OCI-LY7 (cell line): ENCODE measurements around the gene BCAR1. TPM values are rescaled to one million over a fixed set of nuclear protein-coding genes. Genes with fewer than 3 reads are reported as not detected.

Experiments
- BruUV-seq: library from RNA; stranded (reverse); fragments of 400-500 nt; replicated peaks from 2 replicates; lab custom pipeline; 2021; lab: Mats Ljungman, UMichigan
- CTCF ChIA-PET: fragments of 300-600 bp; sonication (Branson Sonifier 250); formaldehyde crosslinking; loops from one replicate; lab custom pipeline; 2022; ENCODE audit warnings: antibody characterized with exemption; ENCODE audit not compliant: unreplicated experiment; lab: Charles Lee
- POLR2A ChIA-PET: fragments of 300-600 bp; sonication (Branson Sonifier 250); formaldehyde crosslinking; loops from one replicate; lab custom pipeline; 2022; ENCODE audit warnings: antibody characterized with exemption; lab: Charles Lee
- DNase-seq: peaks from one replicate; pipeline ENCODE4 v3.0.0-alpha.2; 2015; ENCODE audit warnings: low spot score
- H2AFZ ChIP-seq: fragments of 200-600 bp; sonication (generic), shearing (Covaris generic); 2 replicates; pipeline ENCODE4 v1.6.1; 2014; ENCODE audit warnings: mild to moderate bottlenecking, antibody characterized with exemption, low read length, moderate library complexity
- H3K27ac ChIP-seq: fragments of 200-600 bp; sonication (generic); 2 replicates; pipeline ENCODE4 v1.5.1; 2014; ENCODE audit warnings: mixed run types, low read depth, mild to moderate bottlenecking, moderate library complexity, low read length, inconsistent platforms; ENCODE audit not compliant: poor library complexity, severe bottlenecking
- H3K36me3 ChIP-seq: fragments of 200-600 bp; sonication (generic); 2 replicates; pipeline ENCODE4 v1.6.1; 2014; ENCODE audit warnings: mild to moderate bottlenecking, antibody characterized with exemption, low read length, moderate library complexity, mixed read lengths; ENCODE audit not compliant: insufficient read depth
- H3K4me1 ChIP-seq: fragments of 200-600 bp; sonication (generic); 2 replicates; pipeline ENCODE4 v1.5.1; 2014; ENCODE audit warnings: mild to moderate bottlenecking, low read length; ENCODE audit not compliant: insufficient read depth, poor library complexity, severe bottlenecking
- H3K4me2 ChIP-seq: fragments of 200-600 bp; sonication (generic); 2 replicates; pipeline ENCODE4 v1.6.1; 2014; ENCODE audit warnings: mild to moderate bottlenecking, low read length
- H3K4me3 ChIP-seq: fragments of 200-600 bp; sonication (generic); 2 replicates; pipeline ENCODE4 v1.5.1; 2014; ENCODE audit warnings: mild to moderate bottlenecking, low read depth, low read length; ENCODE audit not compliant: poor library complexity, severe bottlenecking
- H3K79me2 ChIP-seq: fragments of 200-600 bp; sonication (generic); 2 replicates; pipeline ENCODE4 v1.6.1; 2016; ENCODE audit warnings: low read depth, mild to moderate bottlenecking, low read length, moderate library complexity, mixed read lengths; ENCODE audit not compliant: insufficient read depth
- H3K9me2 ChIP-seq: fragments of 200-600 bp; sonication (generic); 2 replicates; pipeline ENCODE4 v1.6.1; 2016; ENCODE audit warnings: mild to moderate bottlenecking, low read length, mixed read lengths; ENCODE audit not compliant: insufficient read depth
- H3K9me3 ChIP-seq: fragments of 200-600 bp; sonication (generic); 2 replicates; pipeline ENCODE4 v1.6.1; 2014; ENCODE audit warnings: mild to moderate bottlenecking, mixed run types, low read length, mixed read lengths
- H4K20me1 ChIP-seq: fragments of 200-600 bp; sonication (generic); 2 replicates; pipeline ENCODE4 v1.6.1; 2014; ENCODE audit warnings: mild to moderate bottlenecking, antibody characterized with exemption, low read length, moderate library complexity, mixed read lengths; ENCODE audit not compliant: insufficient read depth
- EZH2phosphoT487 ChIP-seq: fragments of 200-600 bp; sonication (generic); IDR thresholded peaks from 2 replicates; pipeline ENCODE4 v1.6.1; 2018; ENCODE audit warnings: low read depth, borderline replicate concordance, mild to moderate bottlenecking, mixed run types, antibody characterized with exemption, low read length, moderate library complexity, mixed read lengths
- intact Hi-C: fragments of 100-400 bp; cut with micrococcal nuclease; formaldehyde crosslinking; loops from one replicate; pipeline ENCODE4 v1.10.0; 2022; ENCODE audit not compliant: unreplicated experiment
- total RNA-seq, 2 experiments: library from RNA; depleted of rRNA in 1 of 2; stranded (reverse); fragments of >200 nt in 1 of 2; shearing (Covaris generic) in 1 of 2; gene quantifications; 2 replicates each; pipeline ENCODE4 v1.2.3, GENCODE V29; 2014 to 2022
- TF ChIP-seq, protein P1 (sequence below): fragments of 200-600 bp; sonication (generic); conservative IDR thresholded peaks from 2 replicates; pipeline ENCODE4 v1.5.1; 2014; ENCODE audit warnings: mild to moderate bottlenecking, antibody characterized with exemption, low read length, moderate library complexity, mixed read lengths

Gene BCAR1
- total RNA-seq, 2 experiments from 2014 or later, result 10.0 to 15.1 TPM

DNA sequence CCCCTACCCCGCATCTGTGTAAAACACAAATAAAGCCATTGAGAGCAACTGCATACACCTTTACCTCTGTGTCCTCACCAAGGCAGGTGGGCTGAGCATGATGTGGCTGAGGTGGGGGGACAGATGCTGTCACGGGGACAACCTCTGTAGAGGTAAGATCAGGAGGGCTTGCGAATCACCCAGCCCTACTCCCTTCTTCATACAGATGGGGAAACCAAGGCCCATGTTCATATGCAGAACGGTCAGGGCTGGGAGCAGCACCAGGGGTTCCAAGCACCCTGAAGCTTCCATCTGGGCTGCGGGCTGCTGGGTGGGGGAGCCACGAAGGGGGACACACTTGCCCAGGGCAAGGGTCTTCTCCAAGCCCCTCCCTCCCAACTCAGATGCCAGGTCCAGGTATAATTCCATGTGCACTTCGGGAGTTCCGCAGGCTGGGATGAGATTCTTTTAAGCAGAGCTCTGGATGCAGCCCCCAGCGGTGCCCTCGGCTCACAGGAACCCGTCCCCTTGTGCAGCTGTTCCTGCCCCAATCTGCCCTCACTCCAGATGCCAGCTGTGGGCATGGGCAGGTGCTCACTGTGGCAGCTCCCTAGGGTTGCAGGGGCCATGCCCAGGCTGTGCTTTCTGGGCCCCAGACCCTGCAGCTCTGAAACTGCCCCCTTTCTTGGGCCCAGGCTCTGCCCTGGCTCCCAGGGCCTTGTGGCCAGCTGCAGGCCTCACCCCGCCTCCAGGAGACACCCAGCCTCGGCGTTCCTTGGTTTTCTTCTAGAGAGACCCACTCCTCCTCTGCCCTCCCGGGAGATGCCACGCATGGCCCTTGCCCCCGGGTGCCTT lies 23.1 kb downstream of the BCAR1 start:
- H3K9me2 ChIP-seq, result no peaks in the 10 kb centered on the region

DNA sequence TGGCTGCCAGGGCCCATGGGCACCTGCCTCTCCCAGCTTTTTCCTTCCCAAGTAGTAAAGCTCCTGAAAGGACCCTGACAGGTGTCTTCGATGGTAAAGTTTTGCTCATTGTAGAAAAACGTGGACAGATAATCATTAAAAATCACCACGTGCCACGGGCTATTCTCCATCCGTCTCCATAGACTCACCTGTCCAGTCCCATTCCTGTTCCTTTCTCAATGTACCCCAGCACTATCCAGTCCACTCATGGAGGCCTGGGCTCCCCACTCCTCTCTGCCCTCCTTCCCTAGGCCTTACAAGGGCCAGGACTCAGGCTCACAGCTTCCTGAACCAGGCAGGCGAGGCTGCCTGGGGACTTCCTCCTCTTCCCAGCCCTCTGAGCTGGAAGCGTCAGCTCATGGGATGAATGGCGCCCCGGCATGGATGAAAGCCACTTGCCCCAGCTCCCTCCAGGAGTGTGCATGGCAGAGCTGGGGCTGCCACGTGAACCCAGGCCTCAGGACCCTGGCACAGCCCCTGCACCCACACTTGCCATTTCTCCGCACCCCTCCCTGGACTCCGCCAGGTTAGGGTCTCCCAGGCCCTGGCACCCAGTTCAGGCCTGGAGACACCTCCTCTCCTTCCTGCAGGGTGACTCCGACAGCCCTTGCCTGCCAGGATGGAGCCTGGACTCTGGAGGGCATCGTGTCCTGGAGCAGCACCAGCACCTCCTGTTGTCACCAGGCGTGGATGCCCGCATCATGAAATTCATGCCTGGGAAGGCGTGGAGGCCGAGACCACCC lies 23.9 kb downstream of the BCAR1 start:
- TF ChIP-seq, protein P1, sequence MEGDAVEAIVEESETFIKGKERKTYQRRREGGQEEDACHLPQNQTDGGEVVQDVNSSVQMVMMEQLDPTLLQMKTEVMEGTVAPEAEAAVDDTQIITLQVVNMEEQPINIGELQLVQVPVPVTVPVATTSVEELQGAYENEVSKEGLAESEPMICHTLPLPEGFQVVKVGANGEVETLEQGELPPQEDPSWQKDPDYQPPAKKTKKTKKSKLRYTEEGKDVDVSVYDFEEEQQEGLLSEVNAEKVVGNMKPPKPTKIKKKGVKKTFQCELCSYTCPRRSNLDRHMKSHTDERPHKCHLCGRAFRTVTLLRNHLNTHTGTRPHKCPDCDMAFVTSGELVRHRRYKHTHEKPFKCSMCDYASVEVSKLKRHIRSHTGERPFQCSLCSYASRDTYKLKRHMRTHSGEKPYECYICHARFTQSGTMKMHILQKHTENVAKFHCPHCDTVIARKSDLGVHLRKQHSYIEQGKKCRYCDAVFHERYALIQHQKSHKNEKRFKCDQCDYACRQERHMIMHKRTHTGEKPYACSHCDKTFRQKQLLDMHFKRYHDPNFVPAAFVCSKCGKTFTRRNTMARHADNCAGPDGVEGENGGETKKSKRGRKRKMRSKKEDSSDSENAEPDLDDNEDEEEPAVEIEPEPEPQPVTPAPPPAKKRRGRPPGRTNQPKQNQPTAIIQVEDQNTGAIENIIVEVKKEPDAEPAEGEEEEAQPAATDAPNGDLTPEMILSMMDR, result no peak
- TF ChIP-seq EZH2phosphoT487, result no peak
- CTCF ChIA-PET, result no interaction called here
- no TSS peak for BruUV-seq
- Histone ChIP-seq H3K4me3 (no peak overlapping the region), H3K4me1 (no peaks in the 10 kb centered on the region), H2AFZ (no peak overlapping the region), H3K27ac (no peak overlapping the region), H3K79me2 (no peaks in the 10 kb centered on the region), H3K9me2 (no peaks in the 10 kb centered on the region), H3K9me3 (no peaks in the 10 kb centered on the region), H3K36me3 (no peaks in the 10 kb centered on the region), H3K4me2 (no peak overlapping the region), H4K20me1 (no peaks in the 10 kb centered on the region)
- intact Hi-C loops, result no loop called here
- DNase-seq, result no peak
- POLR2A ChIA-PET, result no interaction called here

More for the DNA sequence above, 23.1 kb downstream of the BCAR1 start:
- no peak overlapping the region for H2AFZ ChIP-seq
- ChIA-PET POLR2A (no interaction called here), CTCF (no interaction called here)
- intact Hi-C loops, result no loop called here
- no peak overlapping the region for H3K4me3 ChIP-seq
- no peak for DNase-seq
- H3K4me1 ChIP-seq, result no peaks in the 10 kb centered on the region
- H3K79me2 ChIP-seq, result no peaks in the 10 kb centered on the region
- H3K4me2 ChIP-seq, result no peak overlapping the region
- no peaks in the 10 kb centered on the region for H4K20me1 ChIP-seq
- TF ChIP-seq, protein P1, result no peak
- no peak for TF ChIP-seq EZH2phosphoT487
- H3K9me3 ChIP-seq, result no peaks in the 10 kb centered on the region
- no TSS peak for BruUV-seq
- H3K27ac ChIP-seq, result no peak overlapping the region
- H3K36me3 ChIP-seq, result no peaks in the 10 kb centered on the region
